GM21381 (cell line): Measurements from ENCODE around the gene GLYATL1.

Source experiments
- ATAC-seq: cut with Tn5 transposase; IDR thresholded peaks from one replicate; pipeline ENCODE4 v1.9.1; 2021; ENCODE audit warnings: mild to moderate bottlenecking, moderate library complexity; ENCODE audit not compliant: unreplicated experiment

GLYATL1 gene, protein sequence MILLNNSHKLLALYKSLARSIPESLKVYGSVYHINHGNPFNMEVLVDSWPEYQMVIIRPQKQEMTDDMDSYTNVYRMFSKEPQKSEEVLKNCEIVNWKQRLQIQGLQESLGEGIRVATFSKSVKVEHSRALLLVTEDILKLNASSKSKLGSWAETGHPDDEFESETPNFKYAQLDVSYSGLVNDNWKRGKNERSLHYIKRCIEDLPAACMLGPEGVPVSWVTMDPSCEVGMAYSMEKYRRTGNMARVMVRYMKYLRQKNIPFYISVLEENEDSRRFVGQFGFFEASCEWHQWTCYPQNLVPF

DNA sequence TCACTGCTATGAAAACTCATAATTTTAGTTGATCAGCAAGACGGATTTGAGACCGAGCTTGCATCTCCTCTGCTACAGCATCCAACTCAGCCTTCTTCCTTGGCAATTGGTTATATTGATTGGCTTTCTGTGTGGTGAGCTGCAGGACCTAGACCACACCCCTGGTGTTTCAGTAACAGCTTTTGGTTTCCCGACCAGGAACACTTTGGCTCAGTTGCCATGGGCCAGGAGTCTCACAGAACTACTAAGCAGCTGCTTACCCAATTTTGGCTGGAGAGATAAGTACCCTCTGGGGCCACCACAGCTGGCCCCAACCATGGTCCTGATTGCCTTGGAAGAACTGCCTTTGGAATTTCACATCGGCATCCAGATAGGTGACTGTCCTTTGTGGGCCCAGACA lies at the start of gene GLYATL1:
GLYATL1 (plus strand) TSS at position 212 of the 400 bp plus-strand sequence. CDS start 7,600 bp downstream, outside the sequence.
- no peak for ATAC-seq

DNA sequence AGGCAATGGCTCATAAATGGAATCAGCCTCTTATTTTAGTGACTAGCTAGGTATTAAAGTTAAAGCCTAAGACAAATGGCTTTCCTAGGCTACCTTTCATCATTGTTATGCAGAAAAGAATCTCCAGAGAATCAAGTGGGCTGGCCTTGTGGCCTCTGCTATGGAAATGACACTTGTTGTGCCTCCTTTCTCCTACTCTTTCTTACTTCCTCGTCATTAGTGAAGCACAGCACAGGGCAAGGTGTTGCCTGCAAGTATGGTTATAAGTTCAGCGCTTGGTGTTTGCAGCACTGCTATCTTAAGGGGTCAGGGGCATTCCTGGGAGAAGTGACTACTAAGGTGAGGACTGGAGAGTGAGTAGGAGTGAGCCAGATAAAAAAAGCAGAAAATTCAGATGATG lies 45.4 kb upstream of the GLYATL1 start:
- ATAC-seq: no peak

DNA sequence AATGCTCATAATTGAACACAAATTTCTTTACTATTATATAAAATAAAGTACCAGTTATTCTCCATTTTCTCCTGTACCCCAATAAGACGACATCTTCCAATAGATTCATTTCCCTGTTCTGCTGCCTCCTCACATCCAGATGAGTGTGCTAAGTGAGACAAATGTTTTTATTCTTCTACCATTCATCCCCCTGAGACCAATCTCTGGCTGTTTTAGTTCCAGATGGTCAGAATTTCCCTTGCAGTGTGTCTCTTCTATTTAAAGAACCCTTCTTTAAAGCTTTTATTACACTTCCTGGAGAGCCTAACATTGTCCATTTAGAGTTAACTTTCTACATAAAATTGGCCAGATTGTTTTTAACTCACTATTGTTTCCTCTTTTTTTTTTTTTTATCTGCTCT lies 41.2 kb upstream of the GLYATL1 start:
- no peak for ATAC-seq

DNA sequence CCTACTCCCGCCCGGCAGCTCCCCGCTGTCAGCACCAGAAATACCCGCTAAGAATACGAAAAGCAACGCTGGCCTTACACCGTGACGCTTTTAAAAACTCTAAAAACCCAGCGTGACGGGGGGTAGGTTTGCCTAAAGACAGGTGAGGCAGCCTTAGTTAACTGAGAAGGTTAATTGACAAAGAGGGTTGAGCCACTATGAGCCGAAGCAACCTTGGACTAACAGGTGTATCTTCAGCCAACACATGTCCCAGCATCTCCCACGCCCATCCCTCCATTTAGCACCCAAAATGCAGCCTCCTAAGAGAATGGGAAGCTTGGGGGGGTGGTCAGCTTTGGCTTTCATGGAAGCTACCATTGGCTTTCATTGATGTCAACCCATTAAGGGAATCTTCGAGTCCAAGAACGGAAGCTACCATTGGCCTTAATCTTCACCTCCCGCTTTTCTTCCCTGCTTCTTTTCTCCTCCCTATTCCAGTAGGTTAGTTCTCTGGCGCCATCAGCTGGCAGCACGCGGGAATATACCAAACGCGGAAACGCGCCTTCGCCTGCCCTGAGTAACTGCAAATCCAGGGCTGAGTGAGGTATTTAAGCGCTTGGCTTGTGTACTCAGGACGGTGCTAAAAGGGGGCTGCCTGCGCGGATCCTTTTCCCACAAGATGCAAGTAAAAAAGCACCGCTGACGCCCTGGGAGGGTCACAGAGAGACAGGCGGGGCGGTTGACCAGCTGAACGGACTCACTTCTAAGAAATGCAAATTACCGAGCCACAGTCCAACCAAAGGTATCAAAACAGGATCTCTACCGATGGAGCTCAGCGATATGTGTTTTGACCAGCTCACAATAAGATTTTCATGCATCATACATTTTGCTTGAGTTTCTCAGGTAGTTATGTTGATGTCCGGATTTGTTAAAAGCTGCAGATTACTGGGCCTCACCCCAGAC lies 38.5 kb upstream of the GLYATL1 start:
- ATAC-seq: peak; percentile 48

DNA sequence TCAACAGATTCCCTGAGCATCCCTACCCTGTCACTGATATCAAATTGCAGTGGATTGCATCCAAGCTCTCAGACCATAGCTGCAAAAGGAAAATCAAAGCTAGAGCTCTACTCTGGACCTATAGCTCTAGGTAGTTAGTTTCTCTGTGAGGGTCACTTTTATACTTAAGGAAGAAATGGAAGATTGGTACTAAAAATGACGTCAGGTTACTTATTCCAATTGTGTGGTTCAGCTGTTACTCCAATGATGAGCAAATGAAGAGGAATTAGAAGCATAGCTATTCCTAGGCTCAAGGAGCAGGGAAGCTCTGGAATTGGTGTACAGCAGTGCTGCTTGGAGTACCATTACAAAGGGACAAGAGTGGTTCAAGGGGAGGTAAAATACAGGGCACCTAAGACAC lies 36.4 kb upstream of the GLYATL1 start:
- no peak for ATAC-seq

DNA sequence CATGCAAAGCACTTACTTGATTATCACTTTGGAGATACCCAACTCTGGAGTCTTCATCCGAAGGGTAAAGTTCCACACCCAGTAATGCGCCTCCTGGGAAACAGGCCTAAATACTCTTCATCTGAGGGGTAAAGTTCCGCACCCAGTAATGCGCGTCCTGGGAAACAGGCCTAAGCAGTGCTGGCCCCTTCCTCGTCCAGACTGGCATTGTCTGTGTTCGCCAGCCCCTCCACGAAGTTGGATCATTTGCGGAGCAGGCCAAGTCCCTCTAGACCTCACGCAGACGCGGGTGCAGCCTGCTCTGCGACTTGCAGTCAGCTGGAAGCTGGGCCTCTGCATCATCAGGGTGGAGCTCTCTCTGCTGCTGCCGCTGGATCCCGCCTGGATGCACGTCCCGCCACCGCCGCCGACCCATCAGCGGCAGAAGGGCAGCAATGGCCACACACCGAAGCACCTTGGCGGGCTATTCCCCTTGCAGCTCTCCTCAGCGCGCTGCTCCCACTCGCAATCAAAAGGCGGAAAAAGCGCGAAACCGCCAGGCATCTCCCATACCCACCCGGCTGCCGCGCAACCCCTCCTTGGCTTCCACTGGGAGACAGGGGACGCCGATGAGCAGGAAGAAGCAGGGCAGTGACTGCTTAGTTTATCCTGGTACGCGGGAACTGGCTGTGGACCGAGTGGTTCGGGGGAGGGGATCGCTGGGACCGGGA lies 34.1 kb upstream of the GLYATL1 start:
- ATAC-seq: no peak

DNA sequence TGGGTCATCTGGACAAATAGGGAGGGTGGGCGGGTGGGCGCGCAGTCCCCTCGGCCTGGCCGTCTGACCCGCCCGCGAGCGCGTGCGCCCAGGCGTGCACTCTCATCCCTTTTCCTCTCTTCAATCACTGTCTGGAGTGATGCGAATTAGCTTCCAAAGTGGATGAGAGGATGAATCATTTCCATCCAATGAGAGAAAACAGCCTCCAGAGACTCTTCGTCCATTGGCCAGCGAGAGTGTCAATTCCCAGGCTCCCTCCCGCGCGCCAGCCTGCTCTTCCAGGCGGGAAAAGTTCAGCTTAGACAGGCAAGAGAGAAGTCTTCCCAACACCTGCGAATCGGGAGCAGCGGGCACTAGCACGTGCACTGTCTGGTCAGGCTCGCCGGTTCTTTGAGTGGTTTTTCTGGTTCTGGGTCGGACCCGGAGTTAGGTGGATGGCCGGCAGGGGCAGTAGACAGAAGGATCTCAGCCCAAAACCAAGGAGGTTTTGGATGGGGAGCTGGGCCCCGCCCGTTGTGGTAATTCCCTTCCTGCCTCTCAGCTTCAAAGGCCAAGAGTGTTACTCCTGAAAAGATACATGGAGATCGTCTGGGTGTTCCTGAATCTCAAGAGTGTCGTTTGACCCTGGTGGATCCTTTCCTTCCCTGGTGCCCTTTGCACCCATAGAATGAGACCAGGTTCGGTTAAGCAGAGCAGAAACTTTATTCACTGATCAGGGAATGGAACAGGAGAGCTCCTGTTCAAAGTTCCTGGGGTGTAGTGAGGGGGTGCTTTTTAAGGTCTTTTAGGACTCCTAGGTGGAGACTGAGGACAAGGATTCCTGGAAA lies 33.4 kb upstream of the GLYATL1 start:
- ATAC-seq: no peak

DNA sequence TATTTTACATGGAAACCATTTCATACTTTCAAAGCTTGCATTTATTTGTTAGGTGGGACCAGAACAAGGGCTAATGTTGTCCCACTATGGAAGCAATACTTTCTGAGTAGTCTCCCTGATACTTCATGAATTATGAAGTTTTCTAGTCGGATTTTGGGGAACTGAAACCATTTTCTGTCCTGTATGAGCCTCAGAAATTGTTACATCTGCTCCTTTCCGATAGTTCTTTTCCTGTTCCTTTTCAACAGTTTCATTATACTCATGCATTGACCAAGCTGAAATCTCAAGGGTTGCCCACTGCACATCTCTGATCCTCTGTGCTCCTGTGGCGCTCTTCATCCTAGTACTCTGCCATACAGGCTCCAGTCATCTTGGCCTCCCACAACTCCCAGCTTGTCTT lies 31.5 kb upstream of the GLYATL1 start:
- ATAC-seq: no peak

DNA sequence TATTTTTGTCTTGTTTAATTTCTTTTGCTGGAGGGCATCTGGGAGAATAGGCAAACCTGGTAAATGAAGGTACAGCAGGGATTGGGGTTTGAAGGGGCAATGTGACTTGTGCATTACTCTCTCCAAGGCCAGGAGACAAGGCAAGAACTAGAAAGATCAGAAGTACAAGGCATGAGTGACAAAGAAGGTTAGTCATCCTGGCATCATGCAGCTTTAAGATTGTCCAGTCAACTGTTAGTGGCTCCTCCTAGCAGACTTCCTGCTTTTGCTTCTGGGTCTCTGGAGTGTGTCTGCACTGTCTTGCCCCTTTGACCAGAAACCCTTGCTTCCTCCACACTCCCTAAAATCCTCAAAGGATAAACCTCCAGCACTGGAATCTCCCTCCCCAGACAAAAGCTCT lies 27.2 kb upstream of the GLYATL1 start:
- no peak for ATAC-seq

DNA sequence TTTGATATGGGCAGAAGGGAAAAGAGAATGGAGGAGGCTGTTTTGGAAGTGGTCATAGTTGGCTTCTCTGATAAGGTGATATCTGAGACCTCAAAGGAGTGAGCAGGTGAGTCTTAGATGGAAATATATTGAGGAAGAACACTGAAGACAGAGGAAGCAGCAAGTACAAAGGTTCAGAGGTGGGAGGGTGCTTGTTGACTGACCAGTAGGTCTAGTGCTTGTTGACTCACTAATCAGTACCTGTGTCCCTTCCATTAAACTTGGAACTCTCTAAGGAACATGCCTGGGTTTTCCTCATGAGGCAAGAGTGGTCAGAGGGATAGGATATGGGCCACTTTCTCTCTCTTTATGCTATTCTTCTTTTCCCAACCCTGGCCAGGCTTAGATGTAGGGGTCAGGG lies 25.6 kb upstream of the GLYATL1 start:
- no peak for ATAC-seq

DNA sequence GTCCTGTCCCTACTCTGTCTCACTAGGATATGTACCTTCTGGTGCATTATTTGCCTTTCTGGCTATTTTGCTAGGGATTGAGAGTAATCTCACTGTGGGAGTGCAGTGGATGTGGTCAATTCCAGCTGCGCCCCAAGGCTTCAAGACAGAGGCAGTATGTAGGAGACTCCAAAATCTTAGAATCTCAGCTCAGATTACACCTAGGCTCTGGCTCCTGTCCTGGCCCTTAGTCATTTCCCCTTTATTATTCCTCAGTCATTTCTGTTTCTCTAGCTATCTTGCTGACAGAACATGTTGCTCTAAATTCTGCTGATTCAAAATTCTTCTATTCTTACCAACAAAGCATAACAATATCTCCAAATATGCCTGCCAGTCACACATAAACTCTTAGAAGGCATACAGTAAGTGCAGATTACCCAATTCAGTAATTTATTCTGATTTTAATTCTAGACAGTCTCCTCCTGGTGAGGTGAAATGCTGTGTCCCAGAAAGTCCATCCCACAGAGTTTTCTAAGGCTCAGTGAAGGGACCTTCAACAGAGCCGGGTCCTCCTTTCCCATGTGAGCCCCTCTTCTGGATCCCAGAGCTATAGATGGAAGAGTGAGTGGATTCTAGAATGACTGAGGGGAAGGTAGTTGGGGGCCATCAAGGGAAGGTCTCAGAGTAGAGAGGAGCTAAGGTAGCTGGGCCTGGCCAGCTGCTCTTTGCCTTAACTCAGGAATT lies 24.3 kb upstream of the GLYATL1 start:
- no peak for ATAC-seq

DNA sequence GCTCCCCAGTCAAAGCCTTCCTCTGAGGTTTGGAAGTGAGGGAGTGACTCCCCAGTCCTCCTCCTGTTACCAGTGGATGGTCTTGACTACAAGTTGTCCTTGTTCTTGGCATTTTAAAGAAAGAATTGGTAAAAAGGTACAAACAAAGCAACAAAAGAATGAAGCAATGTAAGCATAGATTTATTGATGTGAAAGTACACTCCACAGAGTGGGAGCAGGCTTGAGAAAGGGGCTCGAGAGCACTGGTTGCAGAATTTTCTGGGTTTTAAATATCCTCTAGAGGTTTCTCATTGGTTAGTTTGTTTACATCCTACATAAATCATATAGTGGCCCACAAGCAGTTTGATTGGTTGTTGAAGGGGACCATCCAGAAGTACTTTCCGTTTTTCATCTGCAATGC lies 22.7 kb upstream of the GLYATL1 start:
- no peak for ATAC-seq

DNA sequence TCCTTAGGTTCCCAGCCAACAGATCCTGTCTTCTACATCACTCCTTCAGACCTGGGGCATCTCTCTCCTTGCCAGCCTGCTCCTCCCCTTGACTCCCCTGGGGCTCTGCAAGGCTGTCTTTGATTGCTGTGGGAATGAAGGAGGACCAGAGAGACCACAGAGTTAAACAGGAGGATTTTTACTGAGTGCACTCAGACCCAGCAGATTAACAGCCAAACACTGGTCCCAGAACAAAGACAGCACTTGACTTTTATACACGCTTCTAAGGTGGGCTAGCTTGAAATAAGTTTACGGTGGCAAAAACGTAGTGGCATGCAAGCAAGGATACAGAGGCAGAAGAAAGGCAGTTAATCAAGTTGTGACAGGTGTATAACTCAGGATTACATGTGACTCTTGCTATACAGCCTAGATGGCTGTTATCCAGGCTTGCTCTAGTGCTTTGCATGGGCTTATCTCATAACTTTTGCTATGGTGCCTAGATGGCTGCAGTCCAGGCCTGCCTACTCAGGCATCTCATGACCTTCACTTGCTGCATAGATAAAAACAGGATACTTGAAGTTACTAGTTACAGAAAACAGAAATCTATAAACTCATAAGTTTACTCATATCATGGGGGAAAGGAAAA lies 22.0 kb upstream of the GLYATL1 start:
- ATAC-seq: no peak

DNA sequence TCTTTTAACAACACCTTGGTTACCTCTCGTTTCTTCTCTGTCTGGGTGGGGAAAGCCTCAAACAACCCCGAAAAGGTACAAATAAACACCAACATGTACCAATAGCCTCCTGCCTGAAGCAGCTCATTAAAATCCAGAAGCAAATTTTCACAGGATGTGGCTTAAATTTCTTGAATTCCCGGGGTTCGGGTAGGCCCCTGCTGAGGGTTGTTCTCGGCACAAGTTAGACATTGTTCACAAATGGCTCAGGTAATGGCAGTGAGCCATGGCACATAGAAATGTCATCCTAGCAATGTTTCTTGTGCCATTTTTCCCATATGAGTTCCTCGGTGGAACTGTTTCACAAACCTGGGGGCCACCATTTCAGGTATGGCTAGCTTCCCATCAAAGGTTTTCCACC lies 19.7 kb upstream of the GLYATL1 start:
- ATAC-seq: no peak

DNA sequence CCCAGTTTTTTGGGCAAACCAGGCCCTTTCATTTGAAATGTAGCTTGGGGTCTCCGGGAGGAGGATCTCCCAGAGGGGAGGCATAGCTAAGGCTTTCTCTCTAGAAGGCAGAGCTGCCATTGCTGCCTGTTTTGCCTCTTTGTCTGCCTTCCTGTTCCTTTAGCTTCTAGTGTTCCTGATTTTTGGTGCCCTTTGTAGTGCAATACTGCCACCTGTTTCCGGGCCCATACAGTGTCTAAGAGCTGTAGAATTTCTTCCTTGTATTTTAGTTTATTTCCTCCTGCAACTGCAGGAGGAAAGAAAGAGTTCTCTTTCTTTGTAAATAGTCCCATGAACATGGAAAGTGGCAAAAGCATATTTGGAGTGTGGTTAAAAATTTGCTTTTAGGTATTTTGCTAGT lies 19.3 kb upstream of the GLYATL1 start:
- no peak for ATAC-seq

DNA sequence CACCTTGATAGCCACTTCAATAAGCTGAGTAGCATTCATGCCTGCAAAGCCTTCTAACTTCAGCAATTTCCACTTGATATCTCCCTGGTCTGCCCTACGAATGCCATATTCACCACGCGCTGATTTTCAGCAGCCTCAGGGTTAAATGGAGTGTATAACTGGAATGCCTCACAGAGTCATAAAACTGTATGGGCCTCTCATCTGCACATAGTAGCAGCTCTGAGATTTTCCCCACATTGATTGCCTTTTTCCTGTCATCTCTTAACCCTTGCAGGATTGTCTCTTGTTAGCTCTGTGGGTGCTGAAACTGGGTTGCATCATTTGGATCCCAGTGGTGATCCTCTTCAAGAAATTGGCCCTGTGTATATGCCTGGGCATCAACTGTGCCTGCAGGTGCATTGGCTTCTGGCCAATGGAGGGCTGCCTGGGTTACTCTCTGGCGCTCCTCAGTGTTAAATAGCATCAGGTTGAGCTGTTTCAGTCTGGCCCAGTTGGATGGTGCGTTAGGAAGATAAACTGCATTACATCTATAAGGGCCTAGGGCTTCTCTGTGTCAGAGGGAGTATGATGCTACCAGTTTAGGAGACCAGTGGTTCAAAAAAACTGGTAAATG lies 17.4 kb upstream of the GLYATL1 start:
- no peak for ATAC-seq

DNA sequence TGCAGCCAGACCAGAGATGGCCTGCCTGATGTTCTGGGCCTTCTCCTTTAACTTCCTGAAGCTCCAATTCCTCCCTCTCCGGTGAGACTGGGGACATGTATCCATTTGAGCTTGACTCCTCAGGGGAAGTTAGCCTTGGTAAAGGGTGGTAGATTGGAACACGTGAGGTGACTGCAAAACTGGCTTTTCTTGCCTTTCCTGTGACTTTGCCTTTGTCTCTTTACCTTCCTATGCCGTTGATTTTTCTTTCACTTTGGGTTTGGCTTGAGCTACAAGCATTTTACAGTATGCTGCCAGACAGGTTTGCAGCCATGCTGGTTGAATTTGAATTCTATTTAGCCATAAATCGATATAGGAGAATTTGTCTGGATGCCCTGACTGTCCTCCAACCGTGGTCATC lies 16.8 kb upstream of the GLYATL1 start:
- ATAC-seq: no peak

DNA sequence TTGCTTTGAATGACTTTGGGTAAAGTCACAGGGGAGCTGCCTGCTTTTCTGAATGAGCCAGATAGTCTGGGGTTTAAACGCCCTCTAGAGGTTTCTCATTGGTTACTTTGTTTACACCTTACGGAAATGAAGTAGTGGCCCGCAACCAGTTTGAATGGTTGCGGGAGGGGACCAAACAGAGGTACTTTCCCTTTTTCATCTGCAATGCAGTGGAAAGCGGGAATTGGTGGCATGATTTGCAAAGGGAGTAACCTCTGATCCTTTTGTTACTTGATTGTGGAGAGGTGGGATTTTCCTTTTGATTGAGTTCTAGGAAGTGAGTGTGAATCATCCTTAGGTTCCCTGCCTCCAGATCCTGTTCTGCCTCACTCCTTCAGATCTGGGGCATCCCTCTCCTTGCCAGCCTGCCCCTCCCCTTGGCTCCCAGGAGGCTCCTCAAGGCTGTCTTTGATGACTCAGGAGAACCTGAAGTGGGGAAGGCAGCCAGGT lies 15.9 kb upstream of the GLYATL1 start:
- peak; percentile 89 for ATAC-seq

DNA sequence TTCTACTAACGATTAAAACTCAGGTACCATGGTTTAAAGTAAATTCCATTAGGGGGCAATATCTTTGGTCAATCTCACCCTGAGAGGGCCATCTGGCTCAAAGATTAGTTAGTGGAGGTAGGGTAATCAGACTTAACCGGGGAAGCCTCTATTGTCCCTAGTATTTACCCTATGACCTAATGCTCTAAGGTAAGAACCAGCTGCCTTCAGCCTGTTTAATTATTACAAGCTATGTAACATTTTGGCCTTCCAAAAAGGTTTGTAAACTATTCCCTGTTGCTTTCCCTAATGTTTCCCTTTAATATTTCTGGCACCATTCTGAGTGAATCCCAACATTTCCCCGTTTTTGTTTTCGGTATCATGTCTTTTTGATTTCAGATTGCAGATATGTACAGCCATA lies 15.1 kb upstream of the GLYATL1 start:
- no peak for ATAC-seq
